ENCODE results near the gene RTRAF. TPM values are rescaled to one million over a fixed set of nuclear protein-coding genes. Genes with fewer than 3 reads are reported as not detected.

Gene RTRAF
- total and polyA plus RNA-seq, 8 donors: 126 to 325 (median 268) TPM

DNA sequence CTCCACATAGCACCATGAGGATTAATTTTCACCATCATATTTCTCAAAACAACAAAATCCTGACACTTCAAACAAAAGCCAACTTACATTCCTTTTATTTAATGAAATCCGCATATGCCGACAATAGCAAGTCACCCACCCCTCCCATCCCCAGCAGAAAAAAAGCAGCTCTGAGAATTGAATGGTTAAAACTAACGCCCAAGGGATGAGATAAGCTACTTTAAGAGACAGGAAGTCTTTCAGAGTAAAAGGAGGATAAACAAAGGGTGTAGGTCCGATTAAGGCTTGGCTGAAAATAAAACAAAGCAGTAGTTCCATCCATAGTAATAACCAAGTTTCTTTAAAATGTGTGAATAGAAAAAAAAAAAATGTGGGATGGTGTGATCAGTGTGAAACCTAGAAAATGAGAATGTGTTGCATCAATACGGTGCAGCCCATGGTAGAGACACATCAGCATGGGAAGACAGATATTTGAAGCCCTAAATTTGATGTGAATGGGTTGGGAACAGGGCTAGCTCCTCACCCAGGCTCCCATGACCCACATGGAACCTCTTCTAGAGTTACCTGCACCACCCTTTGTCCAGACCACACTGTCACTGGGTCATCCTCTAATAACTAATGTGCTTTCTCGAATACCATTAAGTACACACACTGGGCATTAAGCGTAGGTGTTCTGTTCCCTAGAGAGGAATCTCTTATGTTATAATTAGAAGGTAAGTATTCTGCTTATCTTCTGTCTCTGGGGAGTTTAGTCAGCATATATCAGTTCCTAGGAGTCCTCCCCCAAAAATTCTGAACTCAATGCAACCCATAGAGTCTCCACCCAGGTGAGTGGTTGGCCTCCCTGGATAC is 31.7 kb downstream of the RTRAF start:
- Histone ChIP-seq H3K4me3 (no peak overlapping the region), H3K9me3 (no peaks in the 10 kb centered on the region), H3K4me1 (peaks cover 0 to 15% of the 10 kb centered on the region in 2 donors), H3K27me3 (no peaks in the 10 kb centered on the region), H3K27ac (no peak overlapping the region), H3K36me3 (no peaks in the 10 kb centered on the region)
- no peak for DNase-seq
- intact Hi-C loops (cut with DNase I): no loop called here
- TF ChIP-seq, protein P1, sequence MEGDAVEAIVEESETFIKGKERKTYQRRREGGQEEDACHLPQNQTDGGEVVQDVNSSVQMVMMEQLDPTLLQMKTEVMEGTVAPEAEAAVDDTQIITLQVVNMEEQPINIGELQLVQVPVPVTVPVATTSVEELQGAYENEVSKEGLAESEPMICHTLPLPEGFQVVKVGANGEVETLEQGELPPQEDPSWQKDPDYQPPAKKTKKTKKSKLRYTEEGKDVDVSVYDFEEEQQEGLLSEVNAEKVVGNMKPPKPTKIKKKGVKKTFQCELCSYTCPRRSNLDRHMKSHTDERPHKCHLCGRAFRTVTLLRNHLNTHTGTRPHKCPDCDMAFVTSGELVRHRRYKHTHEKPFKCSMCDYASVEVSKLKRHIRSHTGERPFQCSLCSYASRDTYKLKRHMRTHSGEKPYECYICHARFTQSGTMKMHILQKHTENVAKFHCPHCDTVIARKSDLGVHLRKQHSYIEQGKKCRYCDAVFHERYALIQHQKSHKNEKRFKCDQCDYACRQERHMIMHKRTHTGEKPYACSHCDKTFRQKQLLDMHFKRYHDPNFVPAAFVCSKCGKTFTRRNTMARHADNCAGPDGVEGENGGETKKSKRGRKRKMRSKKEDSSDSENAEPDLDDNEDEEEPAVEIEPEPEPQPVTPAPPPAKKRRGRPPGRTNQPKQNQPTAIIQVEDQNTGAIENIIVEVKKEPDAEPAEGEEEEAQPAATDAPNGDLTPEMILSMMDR (IDR thresholded peaks at IDR 0.05): no peak
- ATAC-seq: no peak

DNA sequence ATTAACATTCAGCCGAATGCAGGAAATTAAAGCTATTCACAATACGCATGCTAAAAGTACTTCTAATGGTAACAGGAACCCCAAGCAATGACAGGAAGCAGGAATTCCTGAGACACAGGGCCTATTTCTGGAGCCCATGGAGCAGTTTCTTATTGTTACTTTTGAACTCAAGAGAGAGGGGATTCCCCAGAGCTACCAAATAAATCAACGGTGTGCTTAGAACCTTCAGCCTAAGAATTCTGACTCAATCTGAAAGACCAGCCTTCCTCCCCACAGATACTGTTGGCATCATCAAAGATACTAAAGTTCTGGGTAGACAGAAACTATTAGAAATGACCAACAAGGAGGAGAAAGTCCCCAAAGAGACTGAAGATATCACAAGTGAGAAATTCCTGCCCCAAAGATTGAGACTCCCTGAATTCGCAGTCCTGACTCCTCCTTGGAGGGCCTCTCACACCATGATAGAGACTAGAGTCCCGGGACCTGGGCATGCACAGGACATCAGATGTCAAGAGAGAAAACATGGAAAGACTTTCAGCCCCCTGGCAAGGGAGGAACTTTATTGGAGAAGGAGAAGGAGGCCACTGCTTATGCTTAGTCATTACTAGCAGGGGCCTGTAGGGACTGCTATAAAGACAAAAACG is 32.7 kb downstream of the RTRAF start:
- H3K9me3 ChIP-seq: no peaks in the 10 kb centered on the region
- intact Hi-C loops (cut with DNase I): no loop called here
- H3K27me3 ChIP-seq: no peaks in the 10 kb centered on the region
- DNase-seq (no peak), ATAC-seq (no peak)
- TF ChIP-seq, protein P1 (IDR thresholded peaks at IDR 0.05): no peak
- H3K36me3 ChIP-seq: no peaks in the 10 kb centered on the region
- no peak overlapping the region for H3K4me3 ChIP-seq
- H3K27ac ChIP-seq: no peak overlapping the region
- peaks cover 0 to 15% of the 10 kb centered on the region in 2 donors for H3K4me1 ChIP-seq

DNA sequence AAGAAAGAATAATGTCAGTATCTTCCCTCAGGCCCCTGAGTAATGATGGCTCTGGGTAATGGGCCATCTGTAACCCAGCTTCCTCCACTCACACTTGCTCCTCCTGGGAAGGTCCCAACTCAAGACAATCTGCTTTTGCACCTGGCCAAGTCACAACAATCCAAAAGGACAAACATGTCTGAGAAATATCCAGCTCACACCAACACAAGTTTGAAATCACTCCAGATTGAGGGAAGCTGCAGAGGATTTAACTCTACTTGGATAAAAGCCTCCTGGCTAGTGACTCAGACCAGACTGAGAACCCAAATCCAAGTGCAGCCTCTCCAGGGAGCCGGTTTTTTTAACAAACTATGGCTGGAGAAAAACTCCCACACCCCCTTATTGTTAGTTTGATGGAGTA is 34.2 kb downstream of the RTRAF start:
- no peak overlapping the region for H3K4me3 ChIP-seq
- no peak overlapping the region for H3K27ac ChIP-seq
- peak; percentile 26 for ATAC-seq

DNA sequence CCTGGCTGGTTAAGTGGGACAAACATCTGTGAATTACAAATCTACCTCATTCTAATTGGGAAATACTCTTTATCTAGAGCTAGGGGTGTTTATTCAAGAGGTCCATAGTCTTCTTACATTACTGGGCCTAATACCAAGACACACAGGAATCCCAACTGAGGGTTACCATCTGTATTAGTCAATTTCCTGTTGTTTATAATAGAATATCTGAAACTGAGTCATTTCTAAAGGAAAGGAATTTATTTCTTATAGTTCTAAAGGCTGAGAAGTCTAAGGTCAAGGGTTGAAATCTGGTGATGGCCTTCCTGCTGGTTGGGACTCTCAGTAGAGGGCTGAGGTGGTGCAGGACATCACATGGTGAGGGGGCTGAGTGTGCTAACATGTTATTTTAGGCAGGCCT is 36.0 kb downstream of the RTRAF start:
- Histone ChIP-seq H3K4me3 (no peak overlapping the region), H3K9me3 (no peaks in the 10 kb centered on the region), H3K27ac (no peak overlapping the region), H3K27me3 (no peaks in the 10 kb centered on the region), H3K36me3 (no peaks in the 10 kb centered on the region), H3K4me1 (peaks cover 2 to 8% of the 10 kb centered on the region in 2 donors)
- intact Hi-C loops (cut with DNase I): no loop called here
- DNase-seq (no peak), ATAC-seq (peak; percentile 21)
- TF ChIP-seq, protein P1 (IDR thresholded peaks at IDR 0.05): no peak

More for the DNA sequence above, 34.2 kb downstream of the RTRAF start:
- no peaks in the 10 kb centered on the region for H3K9me3 ChIP-seq
- peaks cover 0 to 15% of the 10 kb centered on the region in 2 donors for H3K4me1 ChIP-seq
- no peak for DNase-seq
- TF ChIP-seq, protein P1 (IDR thresholded peaks at IDR 0.05): no peak
- intact Hi-C loops (cut with DNase I): no loop called here
- H3K27me3 ChIP-seq: no peaks in the 10 kb centered on the region
- H3K36me3 ChIP-seq: no peaks in the 10 kb centered on the region

DNA sequence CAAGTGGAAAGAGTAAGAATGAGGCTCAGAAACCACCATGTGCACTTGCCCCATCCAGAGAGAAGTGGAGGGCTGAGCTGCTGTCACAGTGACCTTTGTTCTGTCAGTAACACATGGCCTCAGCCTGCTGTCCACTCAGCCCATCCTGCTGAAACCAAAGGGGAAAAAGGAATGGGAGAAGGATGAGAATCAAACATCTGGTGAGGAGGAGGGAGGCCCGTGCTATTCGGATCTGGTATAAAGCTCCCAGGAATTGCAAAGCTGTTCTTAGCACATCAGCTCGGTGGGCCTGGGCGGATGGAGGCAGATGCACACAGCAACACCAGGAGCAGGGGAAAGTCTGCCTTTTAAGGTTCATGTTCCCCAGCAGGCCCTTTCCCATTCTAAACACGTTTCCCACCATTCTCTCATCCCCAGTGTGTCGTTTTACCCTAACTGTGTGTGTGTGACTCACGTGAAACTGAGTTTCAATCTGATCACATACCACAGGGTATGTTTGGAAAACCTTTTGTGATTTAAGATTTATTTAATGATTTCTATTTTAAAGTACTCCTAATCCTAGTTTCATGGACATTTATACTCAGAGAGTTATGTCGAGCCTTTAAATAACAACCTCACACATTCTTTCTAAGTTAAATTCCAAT is 36.8 kb downstream of the RTRAF start:
- Histone ChIP-seq H3K36me3 (no peaks in the 10 kb centered on the region), H3K27me3 (no peaks in the 10 kb centered on the region), H3K27ac (no peak overlapping the region), H3K4me1 (peaks cover 2 to 8% of the 10 kb centered on the region in 2 donors), H3K4me3 (no peak overlapping the region), H3K9me3 (no peaks in the 10 kb centered on the region)
- ATAC-seq (no peak), DNase-seq (no peak)
- TF ChIP-seq, protein P1 (IDR thresholded peaks at IDR 0.05): no peak
- intact Hi-C loops (cut with DNase I): no loop called here

Measured in left lung (tissue), 10 donors.